Embryonic facial prominence (tissue), 1 donor: ENCODE measurements around the gene SAMD13.

ENCODE experiments used
- DNase-seq: peaks from one replicate; pipeline ENCODE4 v3.0.0-alpha.2; 2016; ENCODE audit errors: extremely low spot score

The SAMD13 gene

DNA sequence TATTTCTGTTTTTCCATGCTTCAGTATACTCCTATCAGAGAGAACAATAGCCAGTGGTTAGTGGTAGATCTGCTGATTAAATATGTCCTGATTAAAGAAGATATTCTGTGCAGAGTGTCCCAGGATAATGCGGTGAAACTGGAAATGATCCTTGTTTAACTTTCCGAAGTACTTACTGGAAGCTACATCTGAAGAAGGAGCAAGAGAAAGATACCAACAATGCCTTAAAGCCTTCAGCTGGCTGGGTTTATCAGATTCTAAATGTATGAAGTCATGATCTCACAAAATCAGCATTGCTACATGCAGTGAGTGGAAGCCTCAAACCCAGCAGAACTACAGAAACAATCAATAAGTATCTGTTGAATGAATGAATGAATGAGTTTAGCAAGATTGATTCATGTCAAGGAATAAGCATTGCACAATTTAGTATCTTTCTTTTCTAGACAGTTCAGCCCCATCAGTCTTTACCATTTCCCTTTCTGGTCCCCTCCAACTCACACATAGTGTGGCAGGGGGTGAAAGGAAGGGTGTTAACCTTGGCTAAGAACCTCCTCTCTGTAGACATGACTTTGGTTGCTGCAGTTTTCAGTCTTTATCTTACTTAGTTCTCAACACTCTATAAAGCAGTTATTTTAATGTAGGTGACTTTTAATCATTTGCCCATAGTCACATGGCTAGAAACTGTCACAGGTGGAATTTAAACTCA lies 72.1 kb downstream of the SAMD13 start:
- DNase-seq = no peak

GRCh38 chr1:84374991-84375696 lies 73.6 kb downstream of the SAMD13 start:
- DNase-seq = no peak

DNA sequence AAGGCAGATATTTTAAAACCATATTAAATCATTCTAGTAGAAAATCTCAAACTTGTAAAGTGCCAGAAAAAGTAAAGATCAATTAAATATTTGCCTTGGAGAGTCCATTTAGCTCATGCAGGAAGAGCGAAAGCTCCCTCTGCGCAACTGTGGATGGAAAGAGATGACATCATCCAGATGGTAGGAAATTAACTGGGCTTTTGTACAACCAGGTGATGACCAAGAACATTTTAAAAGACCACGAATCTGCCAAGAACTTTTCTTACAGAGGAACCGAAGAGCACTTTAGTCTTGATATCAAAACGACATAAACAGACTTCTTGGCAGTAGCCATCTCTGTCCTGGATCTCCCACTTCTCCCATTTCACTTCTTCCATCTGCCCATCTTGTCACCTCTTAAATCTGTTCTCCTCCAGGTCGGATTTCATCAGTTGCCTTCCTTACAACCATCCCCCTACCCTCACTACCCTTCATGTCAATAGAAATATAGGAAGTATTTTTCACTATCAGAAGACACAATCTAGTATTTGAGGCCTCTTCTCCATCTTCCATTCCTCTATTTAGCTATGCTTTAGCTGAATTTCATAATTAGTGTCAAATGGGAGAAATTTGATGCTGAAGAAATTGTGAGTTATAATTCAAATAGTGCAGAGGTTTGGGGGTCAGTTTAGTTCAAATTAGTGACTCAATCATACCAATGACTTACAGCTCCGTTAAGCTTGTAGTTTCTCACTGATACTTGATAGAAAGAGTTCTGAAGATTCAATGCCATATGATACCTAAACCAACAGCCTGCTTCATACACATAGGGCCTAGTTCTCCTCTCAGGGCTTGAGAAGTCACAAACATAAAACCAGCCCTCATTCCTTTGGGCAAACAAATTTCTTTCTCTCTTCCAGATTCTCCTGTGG lies 74.7 kb downstream of the SAMD13 start:
- no peak for DNase-seq

DNA sequence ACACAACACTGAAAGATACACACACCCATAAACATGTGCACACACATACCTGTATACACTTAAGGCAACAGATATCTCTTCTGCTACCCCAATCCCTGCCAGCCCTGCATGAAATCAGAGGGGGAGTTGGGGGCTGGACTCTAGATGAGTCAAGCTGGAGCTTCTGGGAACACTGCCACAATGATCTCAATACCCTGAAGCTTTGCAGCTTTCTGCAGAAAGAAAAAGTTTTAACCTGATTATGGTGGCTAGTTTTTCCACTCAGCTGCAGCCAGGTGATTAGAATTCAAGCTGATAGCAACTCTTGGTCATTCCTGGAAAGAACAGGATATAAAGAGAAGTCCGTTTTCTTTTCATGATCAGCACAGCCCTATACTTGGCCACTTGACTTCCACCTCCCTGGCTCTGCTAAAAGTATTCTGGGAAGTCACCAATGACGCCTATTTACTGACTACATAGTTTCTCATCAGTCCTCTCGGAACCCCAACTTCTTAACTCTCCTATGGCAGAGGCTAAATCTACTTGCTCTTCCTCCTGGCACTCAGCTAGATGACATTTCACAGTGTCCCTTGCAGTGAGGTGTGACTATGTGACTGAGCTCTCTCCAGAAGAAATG lies 76.1 kb downstream of the SAMD13 start:
- DNase-seq = no peak

- DNase-seq = no peak
Observed at GRCh38 chr1:84379138-84379916, 77.8 kb downstream of the SAMD13 start.

DNA sequence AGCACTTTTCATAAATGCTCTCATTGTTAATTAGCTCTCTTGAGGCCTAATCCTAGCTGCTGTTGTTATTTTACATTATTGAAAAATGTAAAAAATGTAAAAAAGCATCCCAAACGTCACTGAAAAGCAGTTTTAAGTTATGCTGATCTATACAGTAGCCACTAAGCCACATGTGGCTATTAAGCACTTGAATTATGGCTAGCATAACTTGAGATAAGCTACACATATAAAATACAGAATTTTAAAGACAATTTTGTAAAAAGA lies 78.3 kb downstream of the SAMD13 start:
- DNase-seq = no peak

DNA sequence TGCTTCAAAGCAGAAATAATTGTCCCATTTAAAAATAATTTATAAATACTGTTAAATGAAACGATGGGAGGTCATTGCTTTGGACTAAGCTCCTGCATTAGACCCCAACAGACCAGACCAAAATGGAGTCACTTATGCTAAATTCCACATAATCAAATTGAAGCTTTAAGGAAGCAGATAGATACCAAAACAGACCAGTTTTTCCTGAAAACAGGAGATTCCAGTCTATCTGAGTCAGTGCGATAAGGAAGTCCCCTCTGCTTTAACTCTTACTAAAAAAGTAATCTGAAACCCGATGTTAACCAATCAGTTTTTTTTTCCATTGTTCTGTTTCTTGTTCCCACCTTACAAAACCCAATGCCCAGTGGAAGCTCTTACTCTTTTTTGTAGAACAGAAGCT lies 80.6 kb downstream of the SAMD13 start:
- no peak for DNase-seq

DNA sequence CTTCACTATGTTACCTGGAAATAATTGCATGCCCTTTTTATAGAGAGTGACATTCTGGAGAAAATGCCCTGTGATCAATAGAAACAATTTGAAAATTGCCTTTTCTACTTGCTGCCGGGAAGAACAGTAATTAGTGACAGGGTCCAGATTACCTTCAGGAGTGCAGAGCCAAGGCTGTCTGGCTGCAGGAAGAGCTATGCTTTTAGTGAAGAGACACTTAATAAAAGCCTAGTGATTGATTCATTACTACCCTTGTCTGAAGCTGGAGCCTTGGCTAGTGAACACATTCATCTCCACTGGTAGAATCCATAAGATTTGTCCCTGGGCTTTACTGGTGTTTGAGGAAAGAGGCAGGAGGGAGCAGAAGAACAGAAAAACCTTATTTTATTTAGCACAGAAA lies 83.8 kb downstream of the SAMD13 start:
- DNase-seq = no peak

DNA sequence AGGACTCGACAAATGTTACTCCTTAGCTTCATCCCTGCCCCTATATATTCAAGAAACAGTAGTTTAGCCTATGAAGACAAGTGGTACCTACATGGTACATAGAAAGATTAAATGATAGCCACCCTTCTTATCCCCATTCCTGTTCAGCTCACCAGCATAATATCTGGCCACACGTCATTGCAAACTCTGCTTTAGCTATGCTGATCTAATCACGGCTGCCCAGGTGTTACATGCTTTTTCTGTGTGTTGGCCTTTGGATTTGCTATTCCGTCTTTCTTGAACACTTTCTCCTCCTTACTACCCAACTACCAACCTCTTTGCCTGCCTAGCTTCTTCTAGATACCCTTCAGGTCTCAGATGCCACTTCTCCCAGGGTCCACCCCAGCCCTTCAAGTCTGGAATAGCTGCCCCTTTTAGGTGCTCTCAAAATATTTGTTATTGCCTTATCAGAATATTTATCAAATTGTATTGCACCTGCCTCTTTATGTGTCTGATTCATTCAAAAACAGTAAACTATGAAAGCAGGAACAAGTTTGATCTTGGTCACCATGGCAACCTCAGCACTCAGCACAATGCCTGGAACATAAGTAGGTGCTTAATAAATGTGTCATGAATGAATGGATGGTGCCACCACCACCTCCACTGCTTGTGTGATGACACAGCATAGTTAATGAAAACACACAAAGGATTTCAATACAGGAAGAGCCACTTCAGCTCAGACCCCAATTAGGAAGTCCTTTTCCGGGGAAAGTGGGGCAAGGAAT lies 85.4 kb downstream of the SAMD13 start:
- DNase-seq = no peak

DNA sequence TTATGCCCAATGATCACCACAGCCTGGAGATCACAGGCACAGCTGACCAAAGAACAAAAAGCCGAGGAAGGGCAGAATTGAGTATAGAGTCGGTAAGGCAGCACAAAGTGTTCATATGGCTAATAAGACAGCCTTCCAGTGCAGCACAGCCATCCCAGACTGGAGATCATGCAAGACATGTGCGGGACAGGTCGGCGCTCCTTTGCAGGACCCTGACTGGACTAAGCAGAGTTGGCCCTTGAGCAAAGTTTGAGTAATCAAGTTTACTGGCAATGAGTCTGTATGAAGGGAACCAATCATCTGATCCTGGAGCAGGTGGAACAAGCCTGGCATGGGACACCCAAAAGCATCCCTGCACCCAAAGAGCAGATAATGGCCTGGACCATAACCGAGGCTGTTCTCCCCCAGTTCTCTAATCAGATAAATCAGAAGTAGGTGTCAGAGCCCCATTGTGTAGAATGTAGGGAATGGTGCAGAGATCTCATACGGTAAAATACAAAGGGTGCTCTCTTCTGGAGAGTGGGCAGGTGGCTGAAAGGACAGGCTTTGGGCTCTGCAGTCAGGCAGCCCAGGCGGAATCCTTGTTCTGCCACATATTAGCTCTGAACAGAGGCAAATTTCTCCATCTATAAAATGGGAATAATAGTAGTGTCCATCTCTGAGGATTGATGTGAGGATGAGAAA lies 86.1 kb downstream of the SAMD13 start:
- DNase-seq = no peak

DNA sequence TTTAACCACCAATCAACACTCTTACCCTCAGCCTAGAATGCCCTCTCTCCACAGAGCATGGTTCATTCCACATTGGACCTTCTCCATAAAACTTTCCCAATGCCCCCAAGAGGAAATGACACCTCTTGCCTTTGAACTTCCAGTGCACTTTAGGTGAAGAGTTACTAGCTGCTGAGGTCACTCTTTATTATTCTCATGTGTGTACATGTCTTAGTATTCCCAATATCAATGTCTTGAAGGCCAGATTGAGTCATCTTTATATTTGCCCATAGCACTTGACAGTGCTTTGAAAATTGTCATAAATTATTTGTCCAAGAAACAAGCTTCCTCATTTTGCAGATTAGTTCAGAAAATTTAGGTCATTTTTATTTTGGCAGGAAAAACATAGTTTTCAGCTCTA lies 88.7 kb downstream of the SAMD13 start:
- no peak for DNase-seq

GRCh38 chr1:84398175-84399155 lies 97.0 kb downstream of the SAMD13 start, which contains the start of gene DNASE2B:
Gene DNASE2B, plus strand, starts transcription at chr1:84398484. Its CDS starts 81 bp downstream, at chr1:84398565.
- no peak for DNase-seq
